Kidney tubule cell (primary cell): ENCODE measurements around the gene STC2.
"Not testable (repeated sequence)": the region's sequence is repeated elsewhere in the genome, so short reads cannot be mapped to it uniquely, and the experiment has no call there.

Experiments
- DNase-seq: peaks from one replicate; pipeline ENCODE4 v3.0.0-alpha.2; 2018; ENCODE audit warnings: low spot score

STC2 gene, protein sequence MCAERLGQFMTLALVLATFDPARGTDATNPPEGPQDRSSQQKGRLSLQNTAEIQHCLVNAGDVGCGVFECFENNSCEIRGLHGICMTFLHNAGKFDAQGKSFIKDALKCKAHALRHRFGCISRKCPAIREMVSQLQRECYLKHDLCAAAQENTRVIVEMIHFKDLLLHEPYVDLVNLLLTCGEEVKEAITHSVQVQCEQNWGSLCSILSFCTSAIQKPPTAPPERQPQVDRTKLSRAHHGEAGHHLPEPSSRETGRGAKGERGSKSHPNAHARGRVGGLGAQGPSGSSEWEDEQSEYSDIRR

GRCh38 chr5:173327948-173328843, at the start of gene STC2:
TSS of gene STC2 (minus strand) at chr5:173328414. CDS start at chr5:173328193, 221 bp downstream.
- DNase-seq, result peak; percentile 96

DNA sequence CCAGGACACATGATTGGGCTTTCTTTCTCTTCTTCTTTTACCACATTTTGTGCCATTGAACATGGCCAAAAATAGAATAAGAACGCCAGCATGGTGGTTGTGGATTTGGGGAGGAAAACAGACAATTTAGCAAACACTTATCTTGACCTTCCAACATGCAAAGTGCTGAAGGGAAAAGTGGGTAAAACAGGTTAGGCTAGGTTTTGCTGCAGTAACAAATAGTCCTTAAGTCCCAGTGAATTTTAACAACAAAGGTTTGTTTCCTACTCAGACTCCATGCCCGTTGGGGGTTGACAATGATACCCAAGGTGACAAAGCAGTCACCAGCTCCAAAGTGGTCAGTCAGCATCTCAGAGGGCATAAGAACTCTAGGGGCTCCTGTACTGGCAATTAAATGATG, 43.2 kb upstream of the STC2 start:
- DNase-seq, result no peak

DNA sequence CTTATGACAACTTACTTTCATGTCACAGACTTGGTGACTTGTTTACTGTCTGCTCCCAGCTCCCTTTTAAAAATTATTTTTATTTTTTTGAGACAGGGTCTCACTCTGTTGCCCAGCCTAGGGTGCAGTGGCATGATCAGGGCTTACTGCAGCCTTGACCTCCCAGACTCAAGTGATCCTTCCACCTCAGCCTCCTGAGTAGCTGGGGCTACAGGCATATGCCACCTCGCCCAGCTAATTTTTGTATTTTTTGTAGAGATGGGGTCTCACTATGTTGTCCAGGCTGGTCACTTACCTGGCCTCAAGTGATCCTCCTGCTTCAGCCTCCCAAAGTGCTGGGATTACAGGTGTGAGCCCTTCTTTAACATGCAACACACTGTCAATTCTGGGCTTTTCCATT, 35.2 kb upstream of the STC2 start:
- not testable (repeated sequence) for DNase-seq

DNA sequence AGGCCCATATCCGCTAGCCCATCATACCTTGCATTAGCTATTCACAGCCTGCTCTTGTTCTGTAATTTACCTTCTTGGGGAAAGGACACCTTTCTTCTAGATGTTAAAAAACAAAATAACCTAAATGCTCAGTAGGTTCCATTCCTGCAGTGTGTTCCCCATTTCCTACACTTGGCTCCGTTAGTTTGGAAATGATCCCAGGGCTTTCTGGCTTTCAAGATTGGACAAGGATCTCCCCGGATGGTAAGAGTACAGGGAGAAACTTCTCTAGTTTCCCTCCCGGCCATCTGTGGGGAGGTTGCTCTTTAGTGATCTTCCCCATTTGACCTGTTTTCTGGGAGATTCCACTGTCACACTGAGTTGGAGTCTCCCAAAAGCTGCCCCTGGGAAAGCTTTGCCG, 27.3 kb upstream of the STC2 start:
- no peak for DNase-seq

- no peak for DNase-seq
These were observed 26.4 kb upstream of the STC2 start for GRCh38 chr5:173354645-173355044.

- no peak for DNase-seq
These were observed 24.4 kb upstream of the STC2 start for GRCh38 chr5:173352366-173353349.

DNA sequence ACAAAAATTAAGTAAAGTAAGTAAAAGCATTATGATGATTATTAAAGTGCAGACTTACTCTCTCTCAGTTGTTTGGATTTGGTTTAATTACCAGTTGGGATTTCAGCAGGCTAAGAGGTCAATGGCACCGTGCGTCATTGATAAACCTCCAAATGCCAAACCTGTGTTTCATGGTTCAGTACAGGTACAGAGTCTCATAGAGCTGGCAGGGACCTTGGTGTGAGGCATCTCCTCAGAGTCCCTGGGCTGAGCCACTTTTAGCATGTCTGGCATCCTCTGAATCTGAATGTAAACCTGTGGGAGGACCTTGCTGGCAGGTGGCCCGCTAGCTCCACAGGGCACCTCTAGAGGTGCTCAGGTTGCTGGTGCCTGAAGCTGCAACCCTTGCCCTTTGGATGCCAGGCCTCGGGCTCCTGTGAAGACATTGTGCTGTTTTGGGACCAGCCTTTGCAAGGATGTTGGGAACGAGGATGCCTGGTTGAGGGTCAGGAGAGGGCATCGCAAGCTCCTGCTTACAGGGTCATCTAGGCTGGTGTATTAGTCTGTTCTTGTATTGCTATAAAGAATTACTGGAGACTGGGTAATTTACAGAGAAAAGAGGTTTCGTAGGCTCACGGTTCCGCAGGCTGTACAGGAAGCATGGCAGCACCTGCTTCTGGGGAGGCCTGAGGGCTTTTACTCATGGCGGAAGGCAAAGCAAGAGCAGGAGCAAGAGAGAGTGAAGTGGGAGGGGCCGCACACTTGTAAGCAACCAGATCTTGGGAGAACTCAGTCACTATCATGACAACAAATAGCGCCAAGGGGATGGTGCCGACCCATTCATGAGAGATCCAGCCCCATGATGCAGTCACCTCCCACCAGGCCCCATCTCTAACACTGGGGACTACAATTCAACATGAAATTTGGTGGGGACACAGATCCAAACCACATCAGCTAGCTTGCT, 14.9 kb upstream of the STC2 start:
- no peak for DNase-seq

DNA sequence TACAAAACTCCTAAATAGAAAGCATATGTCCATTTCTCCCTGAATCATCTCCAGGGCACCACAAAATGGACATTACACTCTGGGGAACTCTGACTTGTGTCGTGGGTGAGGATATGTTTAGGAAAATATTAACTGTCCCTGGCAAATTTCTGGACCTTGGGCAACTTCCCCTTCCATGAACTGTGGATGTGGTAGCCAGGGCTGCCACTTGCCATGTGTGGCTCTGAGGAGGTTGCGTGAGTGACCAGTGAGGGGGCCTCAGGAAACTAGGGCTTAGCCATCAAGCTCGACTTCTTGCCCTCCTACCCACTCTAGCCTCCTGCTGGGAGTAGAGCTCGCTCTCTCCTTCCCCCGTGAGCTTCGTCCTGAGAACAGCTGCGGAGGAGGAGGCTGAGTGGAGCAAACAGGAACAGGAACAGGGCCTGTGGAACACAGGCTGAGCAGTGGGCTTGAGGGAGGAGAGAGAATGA, 13.8 kb upstream of the STC2 start:
- no peak for DNase-seq

GRCh38 chr5:173340984-173341383, 12.8 kb upstream of the STC2 start:
- no peak for DNase-seq

- DNase-seq, result no peak
These were observed 12.2 kb upstream of the STC2 start for GRCh38 chr5:173340451-173340850.

DNA sequence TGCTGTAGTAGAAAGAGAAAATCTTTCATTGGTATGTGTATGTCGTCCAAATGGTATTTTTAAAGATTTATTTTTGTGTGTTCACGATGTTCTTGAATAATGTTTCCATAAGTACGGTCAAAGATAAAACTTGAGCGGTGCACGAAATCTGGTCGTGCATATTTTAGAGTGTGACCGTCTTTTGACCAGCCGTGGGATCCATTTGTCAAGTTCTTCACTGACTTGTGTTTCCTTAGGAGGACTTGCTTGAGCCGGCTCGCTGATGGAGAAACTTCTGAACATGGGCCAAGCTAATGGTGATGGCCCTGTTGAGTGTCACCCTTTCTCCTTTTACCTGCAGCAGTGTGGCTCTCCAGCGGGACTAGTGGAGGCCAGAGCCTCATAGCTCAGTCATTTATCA, 11.1 kb upstream of the STC2 start:
- DNase-seq, result no peak

- DNase-seq, result no peak
These were observed 10.3 kb upstream of the STC2 start for GRCh38 chr5:173338380-173339015.

- DNase-seq, result no peak
These were observed 6.6 kb upstream of the STC2 start for GRCh38 chr5:173334808-173335207.

DNA sequence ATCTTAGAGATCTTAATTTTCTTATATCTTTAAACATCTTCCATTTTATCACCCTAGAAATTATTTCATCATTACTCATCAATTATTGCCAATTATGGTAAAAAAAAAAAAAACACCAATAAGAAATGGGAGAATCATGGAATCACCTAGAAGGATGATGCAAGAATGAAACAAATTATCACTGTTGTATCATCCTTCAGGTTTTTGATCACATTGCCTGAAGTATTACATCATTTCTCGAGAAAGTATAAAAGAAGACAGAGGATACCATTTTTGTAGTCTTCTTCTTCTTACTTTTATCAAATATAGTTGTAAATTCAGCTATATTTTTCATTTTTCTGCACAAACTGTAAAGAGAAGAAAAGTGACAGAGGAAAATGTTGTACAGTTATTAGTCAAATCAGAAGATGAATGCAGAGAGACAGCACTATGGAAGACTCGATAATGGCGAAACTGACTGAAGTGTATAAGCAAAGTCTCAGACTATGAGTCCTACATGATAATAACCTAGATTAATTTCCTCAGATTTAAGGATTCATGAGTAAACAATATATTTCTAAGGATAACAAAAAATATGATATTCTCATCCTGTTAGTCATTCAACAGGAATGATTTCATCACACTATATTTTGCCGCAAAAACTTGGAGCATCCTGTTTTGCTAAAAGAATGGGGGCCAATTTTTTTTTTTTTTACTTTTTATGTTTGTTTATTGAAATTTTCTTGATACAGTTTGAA, 5.9 kb upstream of the STC2 start:
- no peak for DNase-seq

DNA sequence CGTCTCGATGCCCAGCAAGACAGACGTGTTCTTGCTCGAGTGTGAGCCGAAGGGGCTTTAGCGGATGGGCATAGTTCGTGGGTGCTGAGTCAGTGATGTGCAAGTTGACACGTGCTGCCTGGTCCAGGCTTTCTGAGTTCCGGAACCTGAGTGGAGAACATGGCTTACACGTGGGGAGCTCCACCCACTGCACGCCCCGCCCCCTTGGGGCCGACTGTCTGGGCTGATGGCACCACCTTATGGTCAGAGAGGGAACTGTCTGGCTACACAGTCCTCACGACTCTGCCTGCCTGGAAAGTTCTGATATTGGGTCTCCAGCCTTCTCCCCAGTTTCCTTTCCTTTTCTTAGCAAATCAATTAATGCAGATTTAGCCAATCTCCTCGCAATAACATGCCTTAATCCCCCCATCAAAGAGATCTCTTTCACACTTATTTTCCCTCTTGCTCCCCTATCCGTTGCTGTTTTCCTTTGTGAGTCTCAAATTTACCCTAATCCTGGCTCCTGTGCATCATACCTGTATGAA, 3.8 kb upstream of the STC2 start:
- DNase-seq, result peak; percentile 86

GRCh38 chr5:173331287-173331686, 3.1 kb upstream of the STC2 start:
- no peak for DNase-seq

DNA sequence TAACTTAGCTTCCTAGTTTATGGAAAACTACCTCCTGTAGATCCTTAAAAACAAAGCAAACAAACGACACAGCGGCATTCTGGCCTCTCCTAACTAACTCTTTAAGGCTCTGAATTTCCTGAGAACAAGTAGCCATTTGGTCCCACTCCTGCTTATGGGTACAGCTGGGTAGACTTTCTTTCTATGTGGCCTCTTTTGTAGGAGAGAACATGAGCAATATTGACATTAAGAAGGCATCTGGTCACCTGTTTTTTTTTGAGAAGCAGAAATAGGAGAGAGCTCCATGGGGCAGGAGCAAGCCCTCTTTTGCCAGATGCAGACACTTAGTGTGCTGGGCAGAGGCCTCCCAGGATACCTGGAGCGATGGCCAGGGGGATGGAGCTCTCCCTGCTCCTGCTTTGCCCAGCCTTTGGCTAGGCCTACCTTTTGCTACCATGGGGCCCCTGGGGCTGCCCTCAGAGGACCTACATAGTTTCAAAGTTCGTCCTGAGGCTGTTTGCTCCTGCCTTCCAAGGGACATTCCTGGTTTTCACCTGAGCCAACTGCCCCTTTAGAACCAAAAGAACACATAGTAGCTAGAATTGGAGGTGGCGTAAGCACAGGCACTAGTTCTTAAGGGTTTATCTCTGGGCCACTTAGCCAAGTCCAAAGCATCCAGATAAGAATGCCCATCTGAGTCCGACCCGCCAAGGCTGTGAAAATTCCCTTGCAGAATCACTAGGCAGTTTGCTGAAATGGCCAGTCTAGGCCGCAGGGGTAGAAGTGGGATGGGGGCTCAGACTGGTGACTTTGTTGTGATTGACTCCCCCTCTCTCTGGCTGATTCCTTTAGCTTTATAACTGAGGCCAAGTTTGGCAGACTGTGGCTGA, 2.4 kb upstream of the STC2 start:
- no peak for DNase-seq
